Measurements from ENCODE around the gene DHTKD1.
A peak's percentile ranks its signal among the peaks of the same experiment; 100 is the strongest.

The DHTKD1 gene

DNA sequence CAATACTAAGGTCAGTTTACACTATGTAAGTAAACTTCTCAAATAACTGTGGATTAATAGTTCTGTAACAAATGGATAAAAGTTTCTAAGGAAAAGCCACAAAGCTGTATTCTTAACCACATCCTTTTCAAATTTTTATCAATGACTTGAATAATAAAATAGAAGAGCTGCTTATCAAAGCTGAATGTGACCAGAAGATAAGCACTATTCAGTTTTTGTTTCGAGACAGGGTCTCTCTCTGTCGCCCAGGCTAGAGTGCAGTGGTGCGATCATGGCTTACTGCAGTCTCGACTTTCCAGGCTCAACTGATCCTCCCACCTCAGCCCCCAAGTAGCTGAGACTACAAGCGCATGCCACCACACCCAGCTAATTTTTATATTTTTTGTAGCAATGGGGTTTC, 43.2 kb upstream of the DHTKD1 start:
- no peak overlapping the region for H2AFZ ChIP-seq
- no peak overlapping the region for H3K9ac ChIP-seq
- no peaks in the 10 kb centered on the region for H3K4me1 ChIP-seq
- H3K79me2 ChIP-seq, result peaks cover 31% of the 10 kb centered on the region
- no peak overlapping the region for H3K4me2 ChIP-seq (ENCODE audit: low read length)
- no peaks in the 10 kb centered on the region for H3K36me3 ChIP-seq (ENCODE audit: control insufficient read depth, insufficient read depth, low read length)
- no peak overlapping the region for H3K27ac ChIP-seq
- no peaks in the 10 kb centered on the region for H3K9me3 ChIP-seq (ENCODE audit: control insufficient read depth, low read length)
- no peaks in the 10 kb centered on the region for H3K27me3 ChIP-seq (ENCODE audit: control insufficient read depth, insufficient read depth, low read length)
- H3K4me3 ChIP-seq (ENCODE audit: low read depth, low read length), result no peak overlapping the region
- TF ChIP-seq, protein P1, sequence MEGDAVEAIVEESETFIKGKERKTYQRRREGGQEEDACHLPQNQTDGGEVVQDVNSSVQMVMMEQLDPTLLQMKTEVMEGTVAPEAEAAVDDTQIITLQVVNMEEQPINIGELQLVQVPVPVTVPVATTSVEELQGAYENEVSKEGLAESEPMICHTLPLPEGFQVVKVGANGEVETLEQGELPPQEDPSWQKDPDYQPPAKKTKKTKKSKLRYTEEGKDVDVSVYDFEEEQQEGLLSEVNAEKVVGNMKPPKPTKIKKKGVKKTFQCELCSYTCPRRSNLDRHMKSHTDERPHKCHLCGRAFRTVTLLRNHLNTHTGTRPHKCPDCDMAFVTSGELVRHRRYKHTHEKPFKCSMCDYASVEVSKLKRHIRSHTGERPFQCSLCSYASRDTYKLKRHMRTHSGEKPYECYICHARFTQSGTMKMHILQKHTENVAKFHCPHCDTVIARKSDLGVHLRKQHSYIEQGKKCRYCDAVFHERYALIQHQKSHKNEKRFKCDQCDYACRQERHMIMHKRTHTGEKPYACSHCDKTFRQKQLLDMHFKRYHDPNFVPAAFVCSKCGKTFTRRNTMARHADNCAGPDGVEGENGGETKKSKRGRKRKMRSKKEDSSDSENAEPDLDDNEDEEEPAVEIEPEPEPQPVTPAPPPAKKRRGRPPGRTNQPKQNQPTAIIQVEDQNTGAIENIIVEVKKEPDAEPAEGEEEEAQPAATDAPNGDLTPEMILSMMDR (IDR thresholded peaks at IDR 0.05), result no peak

DNA sequence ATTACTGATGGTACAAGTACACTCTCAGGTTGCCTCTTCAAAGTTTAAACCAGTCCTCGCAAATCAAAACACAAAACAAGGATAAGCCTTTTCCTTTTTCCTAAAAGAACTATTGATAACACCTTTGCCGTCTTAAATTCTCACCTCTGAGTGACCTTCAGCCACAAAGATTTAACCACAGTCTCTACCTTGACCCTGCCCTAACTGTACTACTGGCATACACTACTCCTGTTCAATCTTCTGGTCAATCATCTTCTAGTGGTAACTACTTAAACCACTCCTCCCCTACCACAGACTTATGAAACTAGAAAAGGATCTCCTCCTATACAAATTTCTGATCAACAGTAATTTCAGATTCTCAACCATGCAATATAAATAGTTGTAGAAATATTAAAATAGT, 41.2 kb upstream of the DHTKD1 start:
- H3K9me3 ChIP-seq (ENCODE audit: control insufficient read depth, low read length), result no peaks in the 10 kb centered on the region
- TF ChIP-seq, protein P1 (IDR thresholded peaks at IDR 0.05), result no peak
- no peaks in the 10 kb centered on the region for H3K27me3 ChIP-seq (ENCODE audit: control insufficient read depth, insufficient read depth, low read length)
- H3K4me3 ChIP-seq (ENCODE audit: low read depth, low read length), result no peak overlapping the region
- H3K4me2 ChIP-seq (ENCODE audit: low read length), result no peak overlapping the region
- H3K79me2 ChIP-seq, result peaks cover 25% of the 10 kb centered on the region
- H3K9ac ChIP-seq, result no peak overlapping the region
- H3K36me3 ChIP-seq (ENCODE audit: control insufficient read depth, insufficient read depth, low read length), result no peaks in the 10 kb centered on the region
- no peak overlapping the region for H3K27ac ChIP-seq
- H2AFZ ChIP-seq, result no peak overlapping the region
- no peaks in the 10 kb centered on the region for H3K4me1 ChIP-seq

DNA sequence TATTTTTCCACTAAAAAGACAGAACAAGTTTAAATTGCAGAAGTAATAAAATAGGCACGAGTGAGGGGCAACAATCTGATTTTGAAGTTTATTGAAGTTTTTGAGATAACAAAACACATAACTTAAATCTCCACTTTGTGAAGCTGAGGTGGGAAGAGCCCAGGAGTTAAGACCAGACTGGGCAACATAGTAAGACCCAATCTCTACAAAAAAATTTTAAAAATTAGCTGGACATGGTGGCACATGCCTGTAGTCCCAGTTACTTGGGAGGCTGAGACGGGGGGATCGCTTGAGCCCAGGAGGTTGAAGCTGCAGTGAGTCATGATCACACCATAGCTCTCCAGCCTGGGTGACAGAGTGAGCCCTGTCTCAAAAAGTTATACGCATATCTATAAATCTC, 37.4 kb upstream of the DHTKD1 start:
- TF ChIP-seq, protein P1 (IDR thresholded peaks at IDR 0.05), result no peak
- H3K4me2 ChIP-seq (ENCODE audit: low read length), result no peak overlapping the region
- H3K36me3 ChIP-seq (ENCODE audit: control insufficient read depth, insufficient read depth, low read length), result no peaks in the 10 kb centered on the region
- peaks cover 25% of the 10 kb centered on the region for H3K79me2 ChIP-seq
- no peaks in the 10 kb centered on the region for H3K9me3 ChIP-seq (ENCODE audit: control insufficient read depth, low read length)
- no peak overlapping the region for H3K4me3 ChIP-seq (ENCODE audit: low read depth, low read length)
- H3K27me3 ChIP-seq (ENCODE audit: control insufficient read depth, insufficient read depth, low read length), result no peaks in the 10 kb centered on the region
- H3K4me1 ChIP-seq, result peaks cover 12% of the 10 kb centered on the region
- H3K27ac ChIP-seq, result no peak overlapping the region
- no peak overlapping the region for H3K9ac ChIP-seq
- H2AFZ ChIP-seq, result no peak overlapping the region

DNA sequence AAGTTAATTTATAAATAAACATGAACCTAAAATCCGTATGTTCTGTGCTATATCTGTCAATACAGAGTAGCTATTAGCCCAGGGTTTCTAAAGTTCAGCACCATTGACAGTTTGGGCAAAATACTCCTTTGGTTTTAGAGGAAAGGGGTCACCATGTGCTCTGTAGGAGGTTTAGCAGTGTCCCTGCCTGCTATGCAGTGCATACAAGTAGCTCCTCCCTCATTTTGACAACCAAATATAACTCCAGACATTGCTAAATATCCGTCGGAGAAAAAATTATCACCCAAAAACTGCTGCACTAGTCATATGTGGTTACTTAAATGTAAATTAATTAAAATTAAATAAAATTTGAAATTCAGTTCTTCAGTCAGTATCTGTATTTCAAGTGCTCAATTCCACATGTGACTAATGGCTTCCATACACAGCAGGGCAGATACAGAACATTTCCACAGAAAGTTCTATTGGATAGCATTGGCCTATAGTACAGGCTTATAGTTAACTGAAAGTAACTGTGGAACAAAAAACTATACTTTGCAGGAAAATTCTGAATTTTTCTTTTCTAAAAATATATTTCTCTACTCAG, 32.6 kb upstream of the DHTKD1 start:
- TF ChIP-seq, protein P1 (IDR thresholded peaks at IDR 0.05), result no peak
- Histone ChIP-seq H3K79me2 (peaks cover 27% of the 10 kb centered on the region), H3K4me3 (ENCODE audit: low read depth, low read length) (no peak overlapping the region), H3K36me3 (ENCODE audit: control insufficient read depth, insufficient read depth, low read length) (no peaks in the 10 kb centered on the region), H3K9ac (no peak overlapping the region), H3K4me1 (peaks cover 12% of the 10 kb centered on the region), H3K9me3 (ENCODE audit: control insufficient read depth, low read length) (no peaks in the 10 kb centered on the region), H3K4me2 (ENCODE audit: low read length) (no peak overlapping the region), H2AFZ (no peak overlapping the region), H3K27ac (no peak overlapping the region), H3K27me3 (ENCODE audit: control insufficient read depth, insufficient read depth, low read length) (no peaks in the 10 kb centered on the region)

DNA sequence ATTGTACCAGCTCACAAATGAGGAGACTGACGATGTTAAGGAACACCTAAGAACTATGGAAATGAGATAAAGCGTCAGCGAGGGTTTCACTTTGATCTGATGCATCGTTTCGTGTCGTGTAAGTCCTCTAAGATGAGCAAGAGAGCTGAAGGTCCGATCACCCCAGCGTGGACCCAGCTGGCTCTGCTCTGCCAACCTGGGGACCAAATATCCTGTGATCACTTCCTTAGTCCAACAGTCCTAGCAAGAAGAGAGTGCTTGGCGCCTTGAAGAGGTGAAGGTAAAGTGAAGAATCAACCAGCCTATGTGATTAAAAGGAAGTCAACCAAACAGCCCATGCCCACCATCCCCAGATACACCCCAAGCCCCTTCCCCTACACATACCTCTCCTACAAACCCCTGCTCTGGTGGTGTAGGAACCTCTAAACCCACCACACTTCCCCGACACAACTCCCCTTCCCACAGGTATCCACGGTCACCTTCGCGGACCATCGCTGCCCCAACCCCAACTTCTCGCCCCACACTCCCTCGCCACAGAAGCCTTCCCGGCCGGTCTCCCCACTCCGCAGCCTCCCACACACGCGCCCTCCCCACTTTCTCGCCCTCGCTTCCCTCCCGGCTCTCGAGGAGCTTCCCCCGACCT, 26.9 kb upstream of the DHTKD1 start:
- Histone ChIP-seq H3K4me3 (ENCODE audit: low read depth, low read length) (peak overlapping the region; percentile 98), H3K9ac (peak overlapping the region; percentile 85), H3K79me2 (peaks cover 17% of the 10 kb centered on the region), H3K9me3 (ENCODE audit: control insufficient read depth, low read length) (peaks cover 5% of the 10 kb centered on the region), H3K27ac (peak overlapping the region; percentile 95), H2AFZ (peak overlapping the region; percentile 74), H3K36me3 (ENCODE audit: control insufficient read depth, insufficient read depth, low read length) (no peaks in the 10 kb centered on the region), H3K27me3 (ENCODE audit: control insufficient read depth, insufficient read depth, low read length) (no peaks in the 10 kb centered on the region), H3K4me2 (ENCODE audit: low read length) (peak overlapping the region; percentile 80), H3K4me1 (no peaks in the 10 kb centered on the region)
- TF ChIP-seq, protein P1 (IDR thresholded peaks at IDR 0.05), result no peak
